ENCODE results near the gene CXCL9.

- TF ChIP-seq, protein P1, sequence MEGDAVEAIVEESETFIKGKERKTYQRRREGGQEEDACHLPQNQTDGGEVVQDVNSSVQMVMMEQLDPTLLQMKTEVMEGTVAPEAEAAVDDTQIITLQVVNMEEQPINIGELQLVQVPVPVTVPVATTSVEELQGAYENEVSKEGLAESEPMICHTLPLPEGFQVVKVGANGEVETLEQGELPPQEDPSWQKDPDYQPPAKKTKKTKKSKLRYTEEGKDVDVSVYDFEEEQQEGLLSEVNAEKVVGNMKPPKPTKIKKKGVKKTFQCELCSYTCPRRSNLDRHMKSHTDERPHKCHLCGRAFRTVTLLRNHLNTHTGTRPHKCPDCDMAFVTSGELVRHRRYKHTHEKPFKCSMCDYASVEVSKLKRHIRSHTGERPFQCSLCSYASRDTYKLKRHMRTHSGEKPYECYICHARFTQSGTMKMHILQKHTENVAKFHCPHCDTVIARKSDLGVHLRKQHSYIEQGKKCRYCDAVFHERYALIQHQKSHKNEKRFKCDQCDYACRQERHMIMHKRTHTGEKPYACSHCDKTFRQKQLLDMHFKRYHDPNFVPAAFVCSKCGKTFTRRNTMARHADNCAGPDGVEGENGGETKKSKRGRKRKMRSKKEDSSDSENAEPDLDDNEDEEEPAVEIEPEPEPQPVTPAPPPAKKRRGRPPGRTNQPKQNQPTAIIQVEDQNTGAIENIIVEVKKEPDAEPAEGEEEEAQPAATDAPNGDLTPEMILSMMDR (IDR thresholded peaks at IDR 0.05; ENCODE audit: low read depth, low read length): no peak
- no peak for TF ChIP-seq POLR2A (IDR thresholded peaks at IDR 0.05; ENCODE audit: extremely low read depth, insufficient read length)
- TF ChIP-seq, protein P2, sequence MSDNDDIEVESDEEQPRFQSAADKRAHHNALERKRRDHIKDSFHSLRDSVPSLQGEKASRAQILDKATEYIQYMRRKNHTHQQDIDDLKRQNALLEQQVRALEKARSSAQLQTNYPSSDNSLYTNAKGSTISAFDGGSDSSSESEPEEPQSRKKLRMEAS (IDR thresholded peaks at IDR 0.05; ENCODE audit: low read depth, low read length): no peak
Measured at GRCh38 chr4:76055016-76055415, 47.7 kb upstream of the CXCL9 start.
